Fibroblast of villous mesenchyme (primary cell): ENCODE results near the gene MED9. TPM values are rescaled to one million over a fixed set of nuclear protein-coding genes. Genes with fewer than 3 reads are reported as not detected.

ENCODE experiments used
- DNase-seq: peaks from one replicate; pipeline ENCODE4 v3.0.0-alpha.2; 2010; ENCODE audit warnings: low read depth
- H3K4me3 ChIP-seq: 2 replicates; pipeline ENCODE4 v1.5.1; 2011; ENCODE audit warnings: low read depth, mild to moderate bottlenecking, low read length
- CTCF ChIP-seq: IDR thresholded peaks from 2 replicates; pipeline ENCODE4 v1.5.1; 2012; ENCODE audit warnings: low read depth, mild to moderate bottlenecking, low read length; ENCODE audit not compliant: insufficient read depth
- total RNA-seq: library from RNA; depleted of rRNA; stranded (reverse); fragments of >200 nt; gene quantifications from 2 replicates; pipeline ENCODE4 v1.2.3, GENCODE V29; 2012

MED9 gene
- total RNA-seq, 1 donor = 11.2 TPM

- TF ChIP-seq CTCF = no peak
- no peak for DNase-seq
- H3K4me3 ChIP-seq = no peak overlapping the region
These were observed 26.2 kb downstream of the MED9 start for GRCh38 chr17:17502741-17503565.

GRCh38 chr17:17503566-17504130, 26.8 kb downstream of the MED9 start:
- TF ChIP-seq CTCF = no peak
- DNase-seq = no peak
- H3K4me3 ChIP-seq = no peak overlapping the region

- no peak for DNase-seq
- no peak for TF ChIP-seq CTCF
- no peak overlapping the region for H3K4me3 ChIP-seq
These were observed 27.7 kb downstream of the MED9 start for GRCh38 chr17:17504341-17505140.

GRCh38 chr17:17505151-17505550, 28.4 kb downstream of the MED9 start:
- no peak overlapping the region for H3K4me3 ChIP-seq
- DNase-seq = no peak
- TF ChIP-seq CTCF = no peak

- no peak for TF ChIP-seq CTCF
- no peak overlapping the region for H3K4me3 ChIP-seq
- DNase-seq = no peak
These were observed 28.9 kb downstream of the MED9 start for GRCh38 chr17:17505610-17506171.

- no peak for TF ChIP-seq CTCF
- no peak for DNase-seq
- no peak overlapping the region for H3K4me3 ChIP-seq
These were observed 29.5 kb downstream of the MED9 start for GRCh38 chr17:17506181-17506741.
